Activated CD4-positive, alpha-beta memory T cell treated with anti-CD3 and anti-CD28 coated beads, Interleukin-2, amount 10 ng/mL, durations not matched to agents 7 days and 5 days (primary cell): Measurements from ENCODE around the gene DLX3. TPM values are rescaled to one million over a fixed set of nuclear protein-coding genes. Genes with fewer than 3 reads are reported as not detected.
A peak's percentile ranks its signal among the peaks of the same experiment; 100 is the strongest.

ENCODE experiments used
- CTCF ChIA-PET: fragments of 350-600 bp; sonication (Branson Sonifier 250); formaldehyde crosslinking; loops from one replicate; lab custom pipeline; 2021; ENCODE audit warnings: antibody characterized with exemption, inconsistent platforms; lab: Charles Lee
- POLR2A ChIA-PET: fragments of 350-600 bp; sonication (Branson Sonifier 250); formaldehyde crosslinking; loops from one replicate; lab custom pipeline; 2021; ENCODE audit warnings: antibody characterized with exemption; lab: Charles Lee
- DNase-seq: peaks from one replicate; pipeline ENCODE4 v3.0.0-alpha.2; 2020
- H3K27ac Mint-ChIP-seq: one replicate; pipeline ENCODE4 v1.8.0; 2021; ENCODE audit warnings: mild to moderate bottlenecking, mixed read lengths
- H3K27me3 Mint-ChIP-seq: one replicate; pipeline ENCODE4 v1.8.0; 2021; ENCODE audit warnings: mixed read lengths
- H3K36me3 Mint-ChIP-seq: one replicate; pipeline ENCODE4 v1.8.0; 2021; ENCODE audit warnings: low read depth, mixed read lengths
- H3K4me1 Mint-ChIP-seq: one replicate; pipeline ENCODE4 v1.8.0; 2021; ENCODE audit warnings: mixed read lengths
- H3K4me3 Mint-ChIP-seq: one replicate; pipeline ENCODE4 v1.8.0; 2021; ENCODE audit warnings: mild to moderate bottlenecking, mixed read lengths
- H3K9me3 Mint-ChIP-seq: one replicate; pipeline ENCODE4 v1.8.0; 2021; ENCODE audit warnings: mixed read lengths
- total RNA-seq, 2 experiments: library from RNA; stranded (reverse); gene quantifications; one replicate each; pipeline ENCODE4 v1.2.3, GENCODE V29; 2021

The DLX3 gene
- total RNA-seq, 2 experiments from 2014 or later = not detected

DNA sequence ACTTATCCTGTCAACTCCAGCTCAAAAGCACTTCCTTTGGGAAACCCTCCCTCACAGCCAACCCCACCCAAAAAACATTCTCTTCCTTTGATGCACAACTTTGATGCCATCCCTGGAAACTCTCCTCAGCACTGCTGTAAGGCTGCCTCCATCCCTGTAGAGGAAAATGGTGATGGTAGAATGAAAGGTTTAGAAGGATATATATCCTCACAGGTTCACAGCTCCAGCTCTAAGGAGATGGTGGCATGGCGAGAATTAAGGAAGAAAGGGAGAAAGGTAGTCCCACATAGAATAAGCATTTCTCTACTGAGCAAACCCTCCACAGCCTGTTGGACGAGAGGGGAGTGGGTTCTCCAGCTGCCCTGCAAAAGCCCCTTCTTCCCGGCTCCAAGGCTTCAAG is 28.3 kb downstream of the DLX3 start:
- POLR2A ChIA-PET = interaction anchor here (0.9 kb wide), 1 partner anchor 11 kb away, joined by 4 read pairs; no protein-coding TSS in a partner anchor
- H3K9me3 Mint-ChIP-seq = no peaks in the 10 kb centered on the region
- no peak for DNase-seq
- H3K27me3 Mint-ChIP-seq = peaks cover 89% of the 10 kb centered on the region
- H3K27ac Mint-ChIP-seq = no peak overlapping the region
- H3K36me3 Mint-ChIP-seq = no peaks in the 10 kb centered on the region
- no peak overlapping the region for H3K4me3 Mint-ChIP-seq
- CTCF ChIA-PET = interaction anchor here (1.7 kb wide), 1 partner anchor 30 kb away, joined by 5 read pairs; no protein-coding TSS in a partner anchor
- peaks cover 44% of the 10 kb centered on the region for H3K4me1 Mint-ChIP-seq

DNA sequence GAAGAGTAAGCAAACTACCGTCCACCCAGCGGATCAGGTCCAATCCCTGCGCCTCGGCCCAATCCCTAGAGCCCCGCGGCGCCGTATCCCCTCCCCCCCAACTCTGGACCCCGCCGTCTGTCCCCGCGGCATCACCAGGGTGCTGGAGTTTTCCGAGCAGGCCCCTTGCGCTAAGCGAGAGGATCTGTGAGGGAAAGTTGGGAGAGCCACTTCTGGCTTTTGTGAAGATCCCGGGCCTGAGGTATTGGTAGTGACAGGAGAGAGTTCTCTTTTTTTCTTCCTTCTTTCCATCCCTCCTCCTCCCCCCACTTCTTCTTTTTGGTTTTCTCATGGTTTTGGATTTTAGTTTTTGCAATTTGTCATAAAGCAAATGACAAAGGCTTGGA is 29.5 kb downstream of the DLX3 start:
- CTCF ChIA-PET = no interaction called here
- no peaks in the 10 kb centered on the region for H3K36me3 Mint-ChIP-seq
- H3K27ac Mint-ChIP-seq = no peak overlapping the region
- H3K4me3 Mint-ChIP-seq = no peak overlapping the region
- POLR2A ChIA-PET = no interaction called here
- H3K4me1 Mint-ChIP-seq = peaks cover 35% of the 10 kb centered on the region
- DNase-seq = no peak
- H3K9me3 Mint-ChIP-seq = no peaks in the 10 kb centered on the region
- H3K27me3 Mint-ChIP-seq = peaks cover 85% of the 10 kb centered on the region

DNA sequence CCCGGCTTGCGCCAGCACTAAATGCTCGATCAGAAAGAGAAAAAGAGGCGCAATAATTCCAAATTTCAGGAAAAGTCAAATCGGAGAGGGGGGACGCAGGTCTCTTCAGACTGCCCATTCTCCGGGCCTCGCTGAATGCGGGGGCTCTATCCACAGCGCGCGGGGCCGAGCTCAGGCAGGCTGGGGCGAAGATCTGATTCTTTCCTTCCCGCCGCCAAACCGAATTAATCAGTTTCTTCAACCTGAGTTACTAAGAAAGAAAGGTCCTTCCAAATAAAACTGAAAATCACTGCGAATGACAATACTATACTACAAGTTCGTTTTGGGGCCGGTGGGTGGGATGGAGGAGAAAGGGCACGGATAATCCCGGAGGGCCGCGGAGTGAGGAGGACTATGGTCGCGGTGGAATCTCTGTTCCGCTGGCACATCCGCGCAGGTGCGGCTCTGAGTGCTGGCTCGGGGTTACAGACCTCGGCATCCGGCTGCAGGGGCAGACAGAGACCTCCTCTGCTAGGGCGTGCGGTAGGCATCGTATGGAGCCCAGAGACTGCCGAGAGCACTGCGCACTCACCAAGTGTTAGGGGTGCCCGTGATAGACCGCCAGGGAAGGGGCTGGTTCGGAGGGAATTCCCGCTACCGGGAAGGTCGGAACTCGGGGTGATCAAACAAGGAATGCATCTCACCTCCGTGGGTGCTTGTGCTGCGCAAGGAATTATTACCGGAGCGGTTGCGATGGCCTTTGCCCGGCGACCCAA is 30.1 kb downstream of the DLX3 start:
- ChIA-PET CTCF (interaction anchor here (1.0 to 3.8 kb wide), 2 partner anchors 12 to 32 kb away, joined by 4 to 20 read pairs; no protein-coding TSS in a partner anchor), POLR2A (no interaction called here)
- Mint-ChIP-seq H3K4me1 (peaks cover 33% of the 10 kb centered on the region), H3K27ac (peak overlapping the region; percentile 54), H3K9me3 (no peaks in the 10 kb centered on the region), H3K4me3 (no peak overlapping the region), H3K36me3 (no peaks in the 10 kb centered on the region), H3K27me3 (peaks cover 79% of the 10 kb centered on the region)
- peak; percentile 23 for DNase-seq

DNA sequence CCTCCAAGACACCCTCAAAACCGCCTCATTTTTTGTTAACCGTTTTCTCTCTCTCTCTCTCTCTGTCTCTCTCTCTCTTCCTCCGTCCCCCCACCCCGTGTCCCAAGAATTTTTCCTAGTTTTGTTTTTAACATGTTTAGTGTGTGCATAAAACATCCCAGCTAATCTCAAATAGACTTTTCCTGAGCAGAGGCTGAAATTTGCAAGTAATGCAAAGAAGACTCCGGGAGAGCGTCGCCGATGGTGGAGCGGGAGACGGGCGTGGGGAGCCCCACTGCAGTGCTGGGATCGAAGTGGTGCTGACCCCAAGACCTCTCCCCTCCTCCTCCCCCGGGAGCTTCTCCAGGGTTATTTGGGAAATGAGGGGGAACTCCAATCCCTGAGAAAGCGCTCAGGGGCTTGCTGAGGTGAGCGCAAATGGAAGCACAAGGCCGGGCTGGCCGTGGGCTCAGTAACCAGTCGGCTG is 30.7 kb downstream of the DLX3 start:
- ChIA-PET POLR2A (no interaction called here), CTCF (interaction anchor here (1.0 to 3.8 kb wide), 2 partner anchors 12 to 33 kb away, joined by 4 to 20 read pairs; no protein-coding TSS in a partner anchor)
- H3K9me3 Mint-ChIP-seq = no peaks in the 10 kb centered on the region
- no peaks in the 10 kb centered on the region for H3K36me3 Mint-ChIP-seq
- DNase-seq = no peak
- H3K27me3 Mint-ChIP-seq = peaks cover 77% of the 10 kb centered on the region
- H3K4me3 Mint-ChIP-seq = peak overlapping the region; percentile 11
- H3K27ac Mint-ChIP-seq = no peak overlapping the region
- peaks cover 27% of the 10 kb centered on the region for H3K4me1 Mint-ChIP-seq

DNA sequence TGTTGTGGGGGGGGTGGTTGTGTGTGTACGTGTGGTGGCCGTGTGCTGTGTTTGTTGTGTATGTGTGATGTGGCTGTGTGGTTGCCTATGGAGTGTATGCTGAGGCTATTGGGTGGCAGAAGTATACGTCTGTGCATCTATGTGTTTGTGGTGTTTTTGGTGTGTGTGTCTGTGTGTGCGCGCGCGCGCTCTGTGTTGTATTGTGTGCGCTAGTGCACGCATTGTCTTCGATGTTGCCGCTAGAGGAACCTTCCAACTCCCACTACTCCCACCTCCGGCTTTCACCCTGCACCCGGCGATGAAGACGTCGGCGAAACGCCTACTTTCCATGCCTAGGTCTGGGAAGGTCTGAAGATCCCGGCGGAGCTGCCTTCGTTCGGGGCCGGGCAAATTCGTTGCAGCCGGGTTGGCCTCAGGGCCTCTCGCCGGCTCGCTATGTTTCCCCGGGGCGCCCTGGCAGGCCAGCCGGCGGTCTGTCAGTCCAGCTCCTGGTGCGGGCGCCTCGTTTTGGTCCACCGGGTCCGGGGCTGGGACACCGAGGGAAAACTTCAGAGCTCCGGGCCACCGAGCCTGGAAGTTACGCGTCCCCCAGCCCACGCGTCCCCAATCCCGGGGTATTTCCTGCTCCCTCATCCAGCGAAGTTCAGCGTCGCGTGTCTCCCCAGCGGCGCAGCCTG is 31.3 kb downstream of the DLX3 start:
- ChIA-PET CTCF (interaction anchor here (1.0 to 3.8 kb wide), 2 partner anchors 11 to 34 kb away, joined by 4 to 20 read pairs; no protein-coding TSS in a partner anchor), POLR2A (no interaction called here)
- no peak for DNase-seq
- Mint-ChIP-seq H3K9me3 (no peaks in the 10 kb centered on the region), H3K27me3 (peaks cover 73% of the 10 kb centered on the region), H3K27ac (no peak overlapping the region), H3K36me3 (no peaks in the 10 kb centered on the region), H3K4me3 (peak overlapping the region; percentile 27), H3K4me1 (peaks cover 23% of the 10 kb centered on the region)

DNA sequence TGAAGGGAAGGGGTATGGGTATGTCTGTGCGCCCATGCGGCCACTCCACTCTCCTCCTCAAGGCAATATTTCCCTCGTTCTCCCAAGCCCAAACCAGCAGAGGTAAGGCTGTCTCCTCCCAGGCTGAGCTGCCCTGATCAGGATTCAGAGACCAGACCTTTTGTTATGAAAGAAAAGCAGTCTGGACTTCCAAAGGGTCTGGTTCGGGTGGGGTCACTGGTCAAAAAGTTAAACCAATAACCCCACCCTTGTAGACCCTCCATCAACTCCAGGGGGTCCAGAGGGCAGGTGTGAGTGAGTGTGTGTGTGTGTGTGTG is 31.8 kb downstream of the DLX3 start:
- ChIA-PET POLR2A (no interaction called here), CTCF (interaction anchor here (3.8 kb wide), 1 partner anchor 34 kb away, joined by 20 read pairs; no protein-coding TSS in a partner anchor)
- Mint-ChIP-seq H3K27ac (no peak overlapping the region), H3K36me3 (no peaks in the 10 kb centered on the region), H3K27me3 (peaks cover 70% of the 10 kb centered on the region), H3K9me3 (no peaks in the 10 kb centered on the region), H3K4me3 (peak overlapping the region; percentile 27), H3K4me1 (peaks cover 21% of the 10 kb centered on the region)
- no peak for DNase-seq

DNA sequence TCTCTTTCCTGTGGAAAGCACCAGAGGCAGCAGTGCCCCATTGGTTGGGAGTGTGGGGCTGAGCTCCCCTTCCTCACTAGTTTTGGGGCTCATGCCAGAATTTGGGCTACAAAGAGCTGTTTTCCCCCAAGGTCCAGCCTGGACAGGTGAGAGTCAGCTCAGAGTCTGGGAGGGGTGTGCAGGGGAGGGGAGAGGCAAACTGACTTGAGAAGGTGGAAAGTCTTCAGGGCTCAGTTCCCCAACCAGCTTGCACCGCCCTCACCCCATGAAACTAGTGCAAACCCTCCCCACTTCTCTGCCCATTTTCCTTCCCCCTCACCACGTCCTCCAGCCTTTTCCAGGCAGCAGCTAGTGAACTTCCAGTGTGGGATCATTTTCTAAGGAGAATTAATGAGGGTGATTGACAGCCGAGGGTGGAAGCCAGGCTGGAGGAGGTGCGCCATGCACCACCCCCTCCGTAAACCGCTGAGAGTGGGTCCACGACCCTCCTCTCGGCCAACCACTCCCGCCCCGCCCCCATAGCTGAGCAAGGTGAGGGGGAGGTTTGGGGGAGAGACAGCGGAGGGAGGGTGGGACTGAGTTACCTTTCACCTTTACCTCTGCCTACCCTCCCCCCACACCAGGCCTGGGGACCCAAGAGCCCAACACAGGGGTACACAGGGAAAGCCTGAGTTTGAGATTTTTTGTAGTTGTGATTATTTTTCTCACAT is 32.3 kb downstream of the DLX3 start:
- ChIA-PET POLR2A (no interaction called here), CTCF (interaction anchor here (3.8 kb wide), 1 partner anchor 35 kb away, joined by 20 read pairs; no protein-coding TSS in a partner anchor)
- no peak for DNase-seq
- Mint-ChIP-seq H3K36me3 (no peaks in the 10 kb centered on the region), H3K4me1 (peaks cover 17% of the 10 kb centered on the region), H3K4me3 (no peak overlapping the region), H3K27ac (no peak overlapping the region), H3K27me3 (peaks cover 65% of the 10 kb centered on the region), H3K9me3 (no peaks in the 10 kb centered on the region)

DNA sequence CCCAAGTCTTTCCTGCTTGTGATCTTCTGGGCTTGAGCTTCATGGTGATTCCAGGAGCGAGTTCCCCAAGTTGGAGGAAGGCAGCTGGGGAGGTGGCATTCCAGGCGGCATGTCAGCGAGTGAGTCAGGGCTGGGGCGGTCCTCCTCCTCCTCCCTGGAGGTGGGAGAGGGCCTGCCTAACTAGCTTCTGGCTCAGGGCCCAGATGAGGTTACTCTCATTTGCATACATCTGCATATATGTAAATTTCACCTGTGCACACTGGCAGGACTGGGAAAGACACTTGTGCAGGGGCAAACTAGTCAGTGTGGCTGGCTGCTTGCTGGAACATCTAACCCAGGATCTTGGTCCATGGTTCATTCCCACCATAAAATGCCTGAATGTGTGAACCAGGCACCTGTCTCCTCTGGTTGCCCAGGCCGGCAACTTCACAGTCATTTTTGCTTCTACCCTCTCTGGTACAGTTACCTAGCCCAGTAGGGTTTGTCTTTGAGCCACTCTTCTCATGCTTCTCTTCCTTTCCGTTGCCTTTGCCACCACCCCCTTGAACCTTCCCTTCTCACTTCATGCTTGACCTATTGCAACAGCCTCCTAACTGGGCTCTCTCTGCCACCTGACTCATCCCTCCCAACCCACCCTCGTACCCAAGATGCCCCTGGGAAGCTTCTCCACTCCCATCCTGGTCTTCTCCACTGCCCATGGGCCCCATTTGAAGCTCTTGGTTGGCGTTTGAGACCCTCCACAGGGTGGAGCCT is 35.7 kb downstream of the DLX3 start:
- H3K4me1 Mint-ChIP-seq = peaks cover 10% of the 10 kb centered on the region
- ChIA-PET CTCF (interaction anchor here (1.8 kb wide), 1 partner anchor 38 kb away, joined by 7 read pairs; no protein-coding TSS in a partner anchor), POLR2A (no interaction called here)
- peaks cover 39% of the 10 kb centered on the region for H3K27me3 Mint-ChIP-seq
- no peaks in the 10 kb centered on the region for H3K9me3 Mint-ChIP-seq
- no peaks in the 10 kb centered on the region for H3K36me3 Mint-ChIP-seq
- no peak overlapping the region for H3K27ac Mint-ChIP-seq
- H3K4me3 Mint-ChIP-seq = no peak overlapping the region
- DNase-seq = no peak

DNA sequence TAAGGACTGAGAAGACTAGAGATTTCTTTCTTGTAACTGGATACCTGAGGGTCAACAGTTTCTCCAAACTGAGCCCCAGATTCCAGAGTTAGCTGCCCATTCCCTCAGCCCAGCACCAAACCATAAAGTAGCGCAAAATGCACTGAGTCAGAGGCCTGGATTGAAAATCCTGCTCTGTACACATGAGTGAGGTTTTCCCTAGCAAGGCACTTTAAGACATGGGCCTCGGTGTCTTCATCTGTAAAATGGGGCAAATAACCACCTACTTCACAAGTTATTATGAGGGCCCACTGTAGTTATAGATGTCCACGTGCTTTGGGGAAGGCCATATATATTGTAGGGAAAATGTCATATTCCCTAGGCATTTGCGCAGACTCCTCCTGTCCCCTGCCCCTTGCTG is 36.3 kb downstream of the DLX3 start:
- Mint-ChIP-seq H3K9me3 (no peaks in the 10 kb centered on the region), H3K36me3 (no peaks in the 10 kb centered on the region), H3K27ac (no peak overlapping the region), H3K4me1 (peaks cover 6% of the 10 kb centered on the region), H3K4me3 (no peak overlapping the region), H3K27me3 (peaks cover 35% of the 10 kb centered on the region)
- DNase-seq = no peak
- CTCF ChIA-PET = interaction anchor here (1.8 kb wide), 1 partner anchor 38 kb away, joined by 7 read pairs; no protein-coding TSS in a partner anchor
- POLR2A ChIA-PET = no interaction called here

DNA sequence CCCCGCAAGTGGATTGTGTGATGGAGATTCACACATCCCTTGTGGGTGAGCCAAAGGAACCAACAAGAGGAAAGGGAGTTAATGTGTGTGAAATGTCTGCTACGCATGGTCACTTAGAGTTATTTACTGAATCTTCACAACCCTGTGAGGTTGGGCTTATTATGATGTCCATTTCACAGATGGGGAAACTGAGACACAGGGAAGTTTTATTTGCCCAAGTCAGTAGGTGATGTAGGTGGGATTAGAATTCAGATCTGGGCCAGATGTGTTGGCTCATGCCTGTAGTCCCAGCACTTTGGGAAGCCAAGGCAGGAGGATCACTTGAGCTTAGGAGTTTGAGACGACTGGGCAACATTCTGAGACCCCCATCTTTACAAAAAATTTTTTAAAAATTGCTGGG is 37.7 kb downstream of the DLX3 start:
- no peak for DNase-seq
- Mint-ChIP-seq H3K27ac (no peak overlapping the region), H3K4me3 (no peak overlapping the region), H3K36me3 (no peaks in the 10 kb centered on the region), H3K27me3 (peaks cover 33% of the 10 kb centered on the region), H3K9me3 (no peaks in the 10 kb centered on the region), H3K4me1 (no peaks in the 10 kb centered on the region)
- ChIA-PET CTCF (interaction anchor here (0.6 to 10.0 kb wide), 5 partner anchors 33 to 182 kb away, joined by 3 to 159 read pairs (median 3); partner anchors contain the start of gene DLX3), POLR2A (no interaction called here)

DNA sequence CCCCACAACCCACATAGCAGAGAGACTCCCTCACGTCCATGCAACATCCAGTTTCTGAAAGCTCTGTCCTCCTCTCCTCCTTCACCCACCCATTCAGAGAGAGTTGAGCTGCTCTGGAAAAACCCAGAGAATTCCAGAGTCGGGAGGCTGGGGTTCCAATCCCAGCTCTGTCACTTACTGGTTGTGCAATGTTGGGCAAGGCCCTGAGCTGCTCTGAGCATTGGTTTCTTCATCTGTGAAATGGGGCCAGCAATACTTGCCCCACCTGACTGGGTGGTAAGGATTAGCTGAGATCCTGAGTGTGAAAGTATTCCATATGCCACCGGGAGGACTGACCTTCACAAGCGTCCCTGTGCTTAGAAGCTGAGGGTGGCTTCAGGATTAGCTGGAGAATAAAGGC is 38.2 kb downstream of the DLX3 start:
- ChIA-PET CTCF (interaction anchor here (0.6 to 10.0 kb wide), 4 partner anchors 33 to 137 kb away, joined by 3 to 159 read pairs (median 3); partner anchors contain the start of gene DLX3), POLR2A (interaction anchor here (1.5 kb wide), 1 partner anchor 10 kb away, joined by 4 read pairs; no protein-coding TSS in a partner anchor)
- Mint-ChIP-seq H3K27ac (no peak overlapping the region), H3K4me3 (no peak overlapping the region), H3K9me3 (no peaks in the 10 kb centered on the region), H3K27me3 (peaks cover 33% of the 10 kb centered on the region), H3K36me3 (no peaks in the 10 kb centered on the region), H3K4me1 (no peaks in the 10 kb centered on the region)
- DNase-seq = no peak

DNA sequence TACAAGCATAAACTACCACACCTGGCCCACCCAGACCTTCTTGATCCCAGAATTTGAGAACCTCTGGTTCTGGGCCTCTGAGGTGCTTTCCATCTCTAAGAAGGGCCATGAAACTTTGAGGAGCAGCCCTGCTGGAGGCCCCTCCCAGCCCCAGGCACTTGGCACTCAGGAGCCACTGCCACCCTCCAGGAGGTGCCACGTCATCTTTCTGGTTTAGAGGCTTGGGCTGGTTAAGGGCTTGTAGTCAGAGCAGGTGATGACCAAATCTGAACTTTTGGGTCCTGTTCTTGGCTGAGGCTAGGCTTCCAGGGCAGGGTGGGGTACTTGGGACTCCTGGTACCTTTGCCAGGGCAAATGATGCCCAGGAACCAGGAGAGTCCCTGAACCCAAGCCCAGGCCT is 39.9 kb downstream of the DLX3 start:
- no peaks in the 10 kb centered on the region for H3K4me1 Mint-ChIP-seq
- CTCF ChIA-PET = interaction anchor here (0.7 to 10.0 kb wide), 2 partner anchors 42 to 298 kb away, joined by 3 to 159 read pairs; partner anchors contain the start of gene DLX3
- H3K27me3 Mint-ChIP-seq = peaks cover 31% of the 10 kb centered on the region
- no peak overlapping the region for H3K27ac Mint-ChIP-seq
- H3K4me3 Mint-ChIP-seq = no peak overlapping the region
- no peaks in the 10 kb centered on the region for H3K36me3 Mint-ChIP-seq
- DNase-seq = no peak
- no peaks in the 10 kb centered on the region for H3K9me3 Mint-ChIP-seq
- POLR2A ChIA-PET = no interaction called here
